PFSK-1 (cell line): ENCODE results near the gene EGFL8.

Source experiments
- POLR2AphosphoS5 ChIP-seq: IDR thresholded peaks from 2 replicates; pipeline ENCODE4 v1.6.1; 2012; ENCODE audit warnings: low read depth, mild to moderate bottlenecking, control low read depth, low read length, moderate library complexity
- TF ChIP-seq, protein P1 (sequence below), 2 experiments: IDR thresholded peaks; 2 replicates each; pipeline versions ENCODE4 v1.6.1 to v1.8.0; 2011 to 2012; ENCODE audit warnings: low read depth in 2 of 2, low read length in 2 of 2, control low read depth in 1 of 2, inconsistent platforms in 1 of 2, mild to moderate bottlenecking in 1 of 2, moderate library complexity in 1 of 2; ENCODE audit not compliant: insufficient read depth in 1 of 2

GRCh38 chr6:32120573-32121059, 43.8 kb upstream of the EGFL8 start:
- no peak for TF ChIP-seq POLR2AphosphoS5
- TF ChIP-seq, protein P1, sequence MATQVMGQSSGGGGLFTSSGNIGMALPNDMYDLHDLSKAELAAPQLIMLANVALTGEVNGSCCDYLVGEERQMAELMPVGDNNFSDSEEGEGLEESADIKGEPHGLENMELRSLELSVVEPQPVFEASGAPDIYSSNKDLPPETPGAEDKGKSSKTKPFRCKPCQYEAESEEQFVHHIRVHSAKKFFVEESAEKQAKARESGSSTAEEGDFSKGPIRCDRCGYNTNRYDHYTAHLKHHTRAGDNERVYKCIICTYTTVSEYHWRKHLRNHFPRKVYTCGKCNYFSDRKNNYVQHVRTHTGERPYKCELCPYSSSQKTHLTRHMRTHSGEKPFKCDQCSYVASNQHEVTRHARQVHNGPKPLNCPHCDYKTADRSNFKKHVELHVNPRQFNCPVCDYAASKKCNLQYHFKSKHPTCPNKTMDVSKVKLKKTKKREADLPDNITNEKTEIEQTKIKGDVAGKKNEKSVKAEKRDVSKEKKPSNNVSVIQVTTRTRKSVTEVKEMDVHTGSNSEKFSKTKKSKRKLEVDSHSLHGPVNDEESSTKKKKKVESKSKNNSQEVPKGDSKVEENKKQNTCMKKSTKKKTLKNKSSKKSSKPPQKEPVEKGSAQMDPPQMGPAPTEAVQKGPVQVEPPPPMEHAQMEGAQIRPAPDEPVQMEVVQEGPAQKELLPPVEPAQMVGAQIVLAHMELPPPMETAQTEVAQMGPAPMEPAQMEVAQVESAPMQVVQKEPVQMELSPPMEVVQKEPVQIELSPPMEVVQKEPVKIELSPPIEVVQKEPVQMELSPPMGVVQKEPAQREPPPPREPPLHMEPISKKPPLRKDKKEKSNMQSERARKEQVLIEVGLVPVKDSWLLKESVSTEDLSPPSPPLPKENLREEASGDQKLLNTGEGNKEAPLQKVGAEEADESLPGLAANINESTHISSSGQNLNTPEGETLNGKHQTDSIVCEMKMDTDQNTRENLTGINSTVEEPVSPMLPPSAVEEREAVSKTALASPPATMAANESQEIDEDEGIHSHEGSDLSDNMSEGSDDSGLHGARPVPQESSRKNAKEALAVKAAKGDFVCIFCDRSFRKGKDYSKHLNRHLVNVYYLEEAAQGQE (IDR thresholded peaks at IDR 0.05; ENCODE audit: insufficient read depth in 1 of 2, low read depth in 2 of 2, low read length in 2 of 2): no peak
